Smooth muscle cell of the coronary artery (primary cell): ENCODE measurements around the gene USP28. TPM values are rescaled to one million over a fixed set of nuclear protein-coding genes. Genes with fewer than 3 reads are reported as not detected.

ENCODE experiments used
- total RNA-seq: library from RNA; depleted of rRNA; stranded (reverse); fragments of >200 nt; gene quantifications from 2 replicates; pipeline ENCODE4 v1.2.3, GENCODE V29; 2014; ENCODE audit warnings: low replicate concordance

The USP28 gene, protein sequence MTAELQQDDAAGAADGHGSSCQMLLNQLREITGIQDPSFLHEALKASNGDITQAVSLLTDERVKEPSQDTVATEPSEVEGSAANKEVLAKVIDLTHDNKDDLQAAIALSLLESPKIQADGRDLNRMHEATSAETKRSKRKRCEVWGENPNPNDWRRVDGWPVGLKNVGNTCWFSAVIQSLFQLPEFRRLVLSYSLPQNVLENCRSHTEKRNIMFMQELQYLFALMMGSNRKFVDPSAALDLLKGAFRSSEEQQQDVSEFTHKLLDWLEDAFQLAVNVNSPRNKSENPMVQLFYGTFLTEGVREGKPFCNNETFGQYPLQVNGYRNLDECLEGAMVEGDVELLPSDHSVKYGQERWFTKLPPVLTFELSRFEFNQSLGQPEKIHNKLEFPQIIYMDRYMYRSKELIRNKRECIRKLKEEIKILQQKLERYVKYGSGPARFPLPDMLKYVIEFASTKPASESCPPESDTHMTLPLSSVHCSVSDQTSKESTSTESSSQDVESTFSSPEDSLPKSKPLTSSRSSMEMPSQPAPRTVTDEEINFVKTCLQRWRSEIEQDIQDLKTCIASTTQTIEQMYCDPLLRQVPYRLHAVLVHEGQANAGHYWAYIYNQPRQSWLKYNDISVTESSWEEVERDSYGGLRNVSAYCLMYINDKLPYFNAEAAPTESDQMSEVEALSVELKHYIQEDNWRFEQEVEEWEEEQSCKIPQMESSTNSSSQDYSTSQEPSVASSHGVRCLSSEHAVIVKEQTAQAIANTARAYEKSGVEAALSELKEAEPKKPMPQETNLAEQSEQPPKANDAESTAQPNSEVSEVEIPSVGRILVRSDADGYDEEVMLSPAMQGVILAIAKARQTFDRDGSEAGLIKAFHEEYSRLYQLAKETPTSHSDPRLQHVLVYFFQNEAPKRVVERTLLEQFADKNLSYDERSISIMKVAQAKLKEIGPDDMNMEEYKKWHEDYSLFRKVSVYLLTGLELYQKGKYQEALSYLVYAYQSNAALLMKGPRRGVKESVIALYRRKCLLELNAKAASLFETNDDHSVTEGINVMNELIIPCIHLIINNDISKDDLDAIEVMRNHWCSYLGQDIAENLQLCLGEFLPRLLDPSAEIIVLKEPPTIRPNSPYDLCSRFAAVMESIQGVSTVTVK
- total RNA-seq: 22.5 and 23.4 TPM in 2 replicates

DNA sequence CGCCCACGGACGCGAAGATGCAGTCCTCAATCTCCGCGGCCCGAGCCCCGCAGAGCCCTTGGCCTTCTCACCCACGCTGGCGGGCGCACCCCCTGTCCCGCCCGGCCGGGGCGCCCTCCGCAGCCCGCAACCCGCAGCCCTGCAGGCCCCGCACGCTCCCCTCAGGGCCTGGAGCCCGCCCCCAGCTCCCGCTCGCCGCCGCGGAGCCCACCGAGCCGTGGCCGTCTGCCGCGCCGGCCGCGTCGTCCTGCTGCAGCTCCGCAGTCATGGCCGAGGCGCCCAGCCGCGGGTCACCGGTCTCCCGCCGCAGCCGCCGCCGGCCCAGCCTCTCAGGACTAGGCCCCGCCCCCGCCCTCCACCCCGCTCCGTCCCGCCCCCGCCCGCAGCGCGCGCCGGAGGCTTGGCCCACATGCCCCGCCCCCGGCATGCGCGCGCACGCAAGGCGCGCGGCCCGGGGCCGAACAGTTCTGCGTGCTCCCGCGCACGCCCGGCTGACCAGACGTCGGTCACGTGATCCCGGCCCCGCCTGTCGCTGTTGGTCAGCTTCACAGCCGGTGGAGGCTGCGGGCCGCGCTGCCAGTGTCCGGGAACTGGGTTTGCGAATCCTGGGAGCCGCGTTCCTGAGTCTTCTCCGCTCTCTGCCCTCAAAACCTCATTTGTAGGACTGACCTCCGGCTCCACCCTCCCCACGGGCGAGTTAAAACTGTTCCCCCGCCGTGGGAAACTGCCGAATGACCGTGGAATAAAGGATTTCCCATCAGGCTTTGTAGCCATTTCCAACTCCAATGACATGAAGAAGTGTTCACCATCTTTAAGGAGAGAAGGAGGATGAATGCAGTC is at the start of gene USP28:
USP28 (minus strand) TSS at position 339 of the 840 bp plus-strand sequence; CDS start at position 268, 71 bp downstream.

GRCh38 chr11:113904379-113905101 is 29.2 kb upstream of the USP28 start, which contains the start of gene HTR3B:
Gene HTR3B (plus strand): TSS chr11:113904796. CDS start chr11:113904934, 138 bp downstream.

GRCh38 chr11:113779496-113779895 is 95.9 kb downstream of the USP28 start, which contains the start of gene CLDN25:
Gene CLDN25 (plus strand): TSS chr11:113779796. CDS start chr11:113779796, 0 bp downstream.

GRCh38 chr11:113773416-113774173 is 101.8 kb downstream of the USP28 start, which contains the start of gene ZW10:
Gene ZW10 (minus strand): TSS chr11:113773692. CDS start chr11:113773666, 26 bp downstream.

Other genes starting within 250 kb of the USP28 start
- gene TMPRSS5, start 169.3 kb downstream of the USP28 start, total RNA-seq: 0.08 TPM in 1 of 2 replicates, not detected in the other
- 11.1 and 16.2 TPM in 2 replicates for gene ZW10, start 101.9 kb downstream of the USP28 start, total RNA-seq
- not detected in 2 replicates for gene CLDN25, start 95.8 kb downstream of the USP28 start, total RNA-seq
- not detected in 2 replicates for gene HTR3B, start 29.2 kb upstream of the USP28 start, total RNA-seq
- gene HTR3A, start 99.5 kb upstream of the USP28 start, total RNA-seq: not detected in 2 replicates
- gene ZBTB16, start 184.1 kb upstream of the USP28 start, total RNA-seq: 0.12 TPM in 1 of 2 replicates, not detected in the other